ENCODE results near the gene CNTNAP4. TPM values are rescaled to one million over a fixed set of nuclear protein-coding genes. Genes with fewer than 3 reads are reported as not detected.

The CNTNAP4 gene
- total and polyA plus RNA-seq, 2 donors: 0.16 to 10.9 TPM

DNA sequence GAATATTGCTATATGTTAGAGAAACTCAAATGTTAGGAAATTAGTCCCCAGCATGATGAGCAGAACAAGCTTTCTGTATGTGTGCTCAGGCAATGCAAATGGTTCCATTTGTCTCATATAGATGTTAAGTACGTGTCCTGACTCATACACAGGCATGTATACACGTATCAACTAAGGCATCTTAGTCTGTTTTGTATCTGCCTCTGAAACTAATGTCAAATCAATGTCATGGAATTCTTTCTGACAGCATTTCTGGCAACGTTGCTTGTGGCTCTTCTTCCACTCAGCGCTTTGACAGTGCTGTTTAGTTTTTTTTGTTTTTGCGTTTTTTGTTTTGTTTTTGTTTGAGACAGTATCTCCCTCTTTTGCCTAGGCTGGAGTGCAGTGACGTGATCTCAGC, 111.9 kb downstream of the CNTNAP4 start:
- DNase-seq (ENCODE audit: extremely low spot score): no peak
- Histone ChIP-seq H3K4me3 (ENCODE audit: low read depth, low read length) (no peak overlapping the region), H3K36me3 (ENCODE audit: insufficient read depth) (no peaks in the 10 kb centered on the region), H3K4me1 (ENCODE audit: insufficient read depth) (no peaks in the 10 kb centered on the region), H3K27ac (ENCODE audit: low read depth) (no peak overlapping the region)
- 87% methylated on average over 6 of the region's 6 CpGs for WGBS

DNA sequence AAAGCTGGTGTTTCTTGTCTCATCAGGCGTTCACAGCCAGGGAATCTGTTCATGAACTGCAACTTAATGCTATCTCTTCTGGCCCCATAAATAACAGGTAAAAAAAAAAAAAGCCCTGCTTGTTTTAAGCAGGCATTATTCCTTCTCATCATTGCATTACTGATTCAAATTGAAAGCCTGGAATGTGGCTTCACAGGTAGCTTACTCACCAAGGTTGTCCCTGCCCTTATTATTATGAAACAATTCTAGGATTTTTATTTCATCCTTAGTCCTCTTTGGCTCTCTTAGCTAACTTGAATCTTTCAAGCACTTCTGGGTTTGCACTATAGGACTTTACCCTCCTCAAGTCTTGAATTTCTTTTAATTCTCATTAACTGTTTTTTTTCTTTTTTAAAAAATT, 113.3 kb downstream of the CNTNAP4 start:
- Histone ChIP-seq H3K36me3 (ENCODE audit: insufficient read depth) (no peaks in the 10 kb centered on the region), H3K27ac (ENCODE audit: low read depth) (no peak overlapping the region), H3K4me3 (ENCODE audit: low read depth, low read length) (no peak overlapping the region), H3K4me1 (ENCODE audit: insufficient read depth) (no peaks in the 10 kb centered on the region)
- 70% methylated on average over 1 of the region's 1 CpG for WGBS
- no peak for DNase-seq (ENCODE audit: extremely low spot score)

DNA sequence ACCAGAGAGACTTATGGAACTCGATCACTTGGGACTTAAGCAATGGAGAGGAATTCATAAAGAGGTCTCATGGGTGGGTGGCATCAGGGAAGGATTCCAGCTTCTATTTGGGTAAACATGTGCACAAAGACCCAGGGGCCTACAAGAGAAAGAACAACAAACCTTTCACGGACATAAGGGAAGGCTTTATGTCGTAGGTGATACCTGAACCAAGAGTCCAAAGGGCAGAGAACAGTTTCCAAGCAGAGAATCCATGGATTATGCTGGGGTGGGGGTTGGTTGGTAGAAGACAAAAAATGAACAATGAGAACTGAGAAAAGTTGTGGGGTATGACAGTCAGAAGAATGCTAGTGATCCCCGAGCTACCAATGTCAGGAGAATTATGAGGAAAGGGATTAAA, 119.8 kb downstream of the CNTNAP4 start:
- Histone ChIP-seq H3K4me1 (ENCODE audit: insufficient read depth) (no peaks in the 10 kb centered on the region), H3K4me3 (ENCODE audit: low read depth, low read length) (no peak overlapping the region), H3K36me3 (ENCODE audit: insufficient read depth) (no peaks in the 10 kb centered on the region), H3K27ac (ENCODE audit: low read depth) (no peak overlapping the region)
- no peak for DNase-seq (ENCODE audit: extremely low spot score)
- WGBS: 68% methylated on average over 4 of the region's 4 CpGs

DNA sequence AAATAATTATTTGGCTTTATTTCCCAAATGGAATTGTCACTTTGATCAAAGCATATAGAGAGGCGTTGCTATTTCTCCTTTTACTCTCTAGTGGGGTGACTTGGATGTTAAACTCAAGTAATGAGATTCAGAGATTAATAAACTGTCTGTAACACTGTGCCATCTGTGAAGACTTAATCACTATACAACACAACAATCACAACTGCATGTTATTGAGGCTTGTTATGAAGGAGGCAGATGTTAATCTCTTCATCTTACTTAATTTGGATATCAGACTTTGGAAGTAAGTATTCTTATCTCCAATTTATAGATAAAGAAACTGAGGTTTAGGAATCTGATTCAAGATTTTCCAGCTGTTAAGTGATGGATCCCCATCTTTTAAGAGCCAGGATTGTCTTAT, 132.5 kb downstream of the CNTNAP4 start:
- 73% methylated on average over 1 of the region's 1 CpG for WGBS
- Histone ChIP-seq H3K36me3 (ENCODE audit: insufficient read depth) (no peaks in the 10 kb centered on the region), H3K4me3 (ENCODE audit: low read depth, low read length) (no peak overlapping the region), H3K4me1 (ENCODE audit: insufficient read depth) (no peaks in the 10 kb centered on the region), H3K27ac (ENCODE audit: low read depth) (no peak overlapping the region)
- no peak for DNase-seq (ENCODE audit: extremely low spot score)

DNA sequence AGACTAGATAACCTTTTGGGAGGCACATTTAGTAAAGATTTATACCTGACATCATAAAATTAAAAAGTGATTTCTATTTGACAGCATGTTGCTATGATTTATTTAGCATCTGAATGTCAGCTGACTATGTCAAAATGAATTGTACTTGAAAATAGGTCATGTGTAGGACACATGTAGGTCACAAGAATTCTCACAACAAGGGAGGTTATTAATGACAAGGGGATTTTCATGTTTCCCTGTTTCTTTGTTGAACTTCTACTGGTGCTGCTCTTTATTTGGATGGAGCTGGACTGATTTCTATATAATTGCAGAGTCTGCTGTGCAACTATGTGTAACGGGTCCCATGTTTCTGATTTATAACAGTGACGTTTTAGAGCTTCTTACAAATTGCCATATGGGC, 144.4 kb downstream of the CNTNAP4 start:
- Histone ChIP-seq H3K36me3 (ENCODE audit: insufficient read depth) (no peaks in the 10 kb centered on the region), H3K4me3 (ENCODE audit: low read depth, low read length) (no peak overlapping the region), H3K4me1 (ENCODE audit: insufficient read depth) (no peaks in the 10 kb centered on the region), H3K27ac (ENCODE audit: low read depth) (no peak overlapping the region)
- DNase-seq (ENCODE audit: extremely low spot score): no peak
- 61% methylated on average over 2 of the region's 2 CpGs for WGBS

DNA sequence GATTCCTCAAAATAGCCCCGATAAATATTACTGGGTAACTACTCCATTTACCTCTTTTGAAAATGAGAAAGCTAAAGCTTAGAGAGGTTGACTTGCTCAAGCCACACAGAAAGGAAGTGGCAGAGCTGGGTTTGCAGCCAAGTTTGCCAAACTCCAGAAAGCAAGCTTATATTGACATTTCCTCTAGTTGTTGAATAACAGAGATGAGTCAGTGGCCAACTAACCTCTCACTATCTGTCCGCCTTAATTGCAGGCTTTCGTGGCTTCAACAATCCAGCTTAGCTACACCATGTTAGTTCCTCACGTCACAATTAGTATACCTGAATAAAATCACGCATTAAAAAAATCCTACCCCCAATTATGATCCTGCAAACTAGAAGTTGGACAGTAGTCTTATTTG, 151.7 kb downstream of the CNTNAP4 start:
- Histone ChIP-seq H3K36me3 (ENCODE audit: insufficient read depth) (no peaks in the 10 kb centered on the region), H3K27ac (ENCODE audit: low read depth) (no peak overlapping the region), H3K4me3 (ENCODE audit: low read depth, low read length) (no peak overlapping the region), H3K4me1 (ENCODE audit: insufficient read depth) (no peaks in the 10 kb centered on the region)
- no peak for DNase-seq (ENCODE audit: extremely low spot score)
- 87% methylated on average over 5 of the region's 5 CpGs for WGBS

DNA sequence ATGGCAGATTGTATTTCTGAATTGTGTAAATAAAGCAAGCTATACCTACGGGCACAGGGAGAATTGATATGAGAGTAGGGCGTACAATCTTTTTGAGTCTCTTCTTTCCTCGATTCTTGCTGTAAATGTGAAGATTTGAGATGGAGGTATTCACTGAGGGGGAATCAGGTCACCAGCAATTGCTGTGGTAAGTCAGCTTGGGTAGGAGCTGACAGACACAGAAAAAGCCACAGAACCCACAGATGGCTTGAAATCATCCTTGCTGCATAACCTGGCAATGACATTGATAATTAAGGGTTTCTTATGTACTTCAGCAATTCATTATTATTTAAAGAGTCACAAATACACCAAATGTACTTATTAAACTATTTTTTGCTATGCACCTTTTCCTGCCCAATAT, 164.2 kb downstream of the CNTNAP4 start:
- H3K27ac ChIP-seq (ENCODE audit: low read depth): no peak overlapping the region
- H3K4me3 ChIP-seq (ENCODE audit: low read depth, low read length): no peak overlapping the region
- no peak for DNase-seq (ENCODE audit: extremely low spot score)
- H3K36me3 ChIP-seq (ENCODE audit: insufficient read depth): no peaks in the 10 kb centered on the region
- 72% methylated on average over 3 of the region's 3 CpGs for WGBS
- H3K4me1 ChIP-seq (ENCODE audit: insufficient read depth): no peaks in the 10 kb centered on the region

DNA sequence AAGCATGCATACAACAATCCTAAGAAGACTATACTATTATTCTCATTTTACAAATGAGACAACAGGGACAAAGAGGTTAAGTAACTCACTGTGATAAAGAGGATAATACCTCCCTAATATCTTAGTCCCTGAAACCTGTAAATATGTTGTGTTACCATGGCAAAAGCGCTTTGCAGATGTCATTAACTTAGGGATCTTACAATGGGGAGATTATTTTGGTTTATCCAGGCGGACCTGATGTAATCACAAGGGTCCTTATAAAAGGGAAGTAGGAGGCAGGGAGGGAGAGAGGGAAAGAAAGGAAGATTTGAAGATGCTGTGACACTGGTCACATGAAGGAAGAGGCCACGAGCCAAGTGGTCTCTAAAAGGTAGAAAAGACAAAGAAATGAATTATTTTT, 164.7 kb downstream of the CNTNAP4 start:
- Histone ChIP-seq H3K27ac (ENCODE audit: low read depth) (no peak overlapping the region), H3K4me1 (ENCODE audit: insufficient read depth) (no peaks in the 10 kb centered on the region), H3K36me3 (ENCODE audit: insufficient read depth) (no peaks in the 10 kb centered on the region), H3K4me3 (ENCODE audit: low read depth, low read length) (no peak overlapping the region)
- DNase-seq (ENCODE audit: extremely low spot score): no peak
- 46% methylated on average over 3 of the region's 3 CpGs for WGBS

DNA sequence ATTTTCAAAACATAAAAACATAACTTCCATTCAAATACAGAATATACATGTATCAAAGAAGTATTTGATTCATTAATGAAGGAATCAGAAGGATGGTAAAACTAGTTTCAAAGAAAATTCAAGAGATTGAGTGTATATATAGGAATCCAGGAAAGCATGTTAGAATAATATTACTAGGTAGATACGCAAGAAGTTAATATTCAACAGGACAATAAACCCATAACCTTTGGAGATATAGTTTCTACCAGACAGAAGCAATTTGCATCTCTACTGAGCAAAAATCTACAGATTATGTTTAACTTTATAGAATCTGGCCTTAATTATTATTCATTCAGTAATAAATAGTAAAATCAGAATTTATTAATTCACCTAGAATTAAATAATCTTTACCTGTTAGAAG, 166.8 kb downstream of the CNTNAP4 start:
- Histone ChIP-seq H3K27ac (ENCODE audit: low read depth) (no peak overlapping the region), H3K36me3 (ENCODE audit: insufficient read depth) (no peaks in the 10 kb centered on the region), H3K4me1 (ENCODE audit: insufficient read depth) (no peaks in the 10 kb centered on the region), H3K4me3 (ENCODE audit: low read depth, low read length) (no peak overlapping the region)
- 95% methylated on average over 1 of the region's 1 CpG for WGBS
- DNase-seq (ENCODE audit: extremely low spot score): no peak

DNA sequence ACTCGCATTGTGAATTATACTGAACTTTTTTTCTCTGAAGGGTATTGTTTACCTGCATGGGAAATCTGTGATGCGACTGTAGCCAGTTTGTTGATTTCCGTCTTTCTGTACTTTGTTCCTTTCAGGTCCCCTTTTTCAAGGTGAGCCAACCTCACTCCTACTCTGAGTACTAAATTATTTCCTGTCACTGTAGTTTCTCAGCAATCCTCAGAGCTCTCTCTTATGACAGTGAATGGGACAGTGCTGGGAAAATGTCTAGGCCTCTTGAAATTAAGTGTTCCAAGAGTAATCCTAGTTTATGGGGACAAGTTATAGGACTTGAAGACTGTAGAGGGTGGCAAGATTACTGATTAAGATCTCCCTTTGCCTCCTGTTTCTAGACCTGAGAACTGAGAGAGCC, 167.6 kb downstream of the CNTNAP4 start:
- Histone ChIP-seq H3K4me1 (ENCODE audit: insufficient read depth) (no peaks in the 10 kb centered on the region), H3K4me3 (ENCODE audit: low read depth, low read length) (no peak overlapping the region), H3K36me3 (ENCODE audit: insufficient read depth) (no peaks in the 10 kb centered on the region), H3K27ac (ENCODE audit: low read depth) (no peak overlapping the region)
- no peak for DNase-seq (ENCODE audit: extremely low spot score)
- WGBS: 56% methylated on average over 3 of the region's 3 CpGs

DNA sequence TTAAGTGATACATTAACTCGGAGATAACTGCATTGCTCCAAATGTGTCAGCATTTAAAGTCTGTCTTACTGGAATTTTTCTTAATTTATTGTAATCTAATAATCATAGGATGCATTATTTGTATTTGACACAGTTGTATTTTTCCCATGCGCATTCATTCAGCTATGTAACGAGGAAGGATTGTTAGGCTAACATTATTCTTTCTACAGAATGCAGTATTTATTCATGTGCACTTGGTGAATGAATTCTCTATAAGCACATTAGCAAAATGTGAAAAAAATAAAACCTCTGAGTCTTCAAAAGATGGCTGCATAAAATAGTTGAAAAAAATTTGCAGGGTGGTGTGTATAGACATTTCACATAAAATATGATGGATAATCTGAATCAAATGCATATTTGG, 168.6 kb downstream of the CNTNAP4 start:
- Histone ChIP-seq H3K4me3 (ENCODE audit: low read depth, low read length) (no peak overlapping the region), H3K27ac (ENCODE audit: low read depth) (no peak overlapping the region), H3K4me1 (ENCODE audit: insufficient read depth) (no peaks in the 10 kb centered on the region), H3K36me3 (ENCODE audit: insufficient read depth) (no peaks in the 10 kb centered on the region)
- no peak for DNase-seq (ENCODE audit: extremely low spot score)
- 94% methylated on average over 3 of the region's 3 CpGs for WGBS

DNA sequence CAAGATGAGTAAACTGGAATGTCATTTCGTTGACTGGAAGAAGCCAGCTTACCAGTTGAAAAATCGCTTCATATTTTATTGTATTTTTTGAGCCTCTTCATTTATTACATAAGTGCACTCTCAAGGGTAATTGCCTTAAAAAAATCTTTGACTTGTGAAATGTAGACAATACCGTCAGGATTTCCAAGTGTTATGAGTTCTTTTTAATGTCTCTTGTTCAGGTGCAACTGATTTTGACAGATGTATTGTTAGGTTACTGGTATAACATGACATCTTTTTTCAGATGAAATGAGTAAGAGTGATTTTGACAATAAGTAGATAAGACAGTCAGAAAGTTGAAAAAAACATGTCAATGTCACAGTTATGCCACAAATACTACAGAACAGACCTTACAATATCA, 169.1 kb downstream of the CNTNAP4 start:
- no peak overlapping the region for H3K27ac ChIP-seq (ENCODE audit: low read depth)
- H3K4me1 ChIP-seq (ENCODE audit: insufficient read depth): no peaks in the 10 kb centered on the region
- DNase-seq (ENCODE audit: extremely low spot score): no peak
- 55% methylated on average over 3 of the region's 3 CpGs for WGBS
- no peak overlapping the region for H3K4me3 ChIP-seq (ENCODE audit: low read depth, low read length)
- no peaks in the 10 kb centered on the region for H3K36me3 ChIP-seq (ENCODE audit: insufficient read depth)

DNA sequence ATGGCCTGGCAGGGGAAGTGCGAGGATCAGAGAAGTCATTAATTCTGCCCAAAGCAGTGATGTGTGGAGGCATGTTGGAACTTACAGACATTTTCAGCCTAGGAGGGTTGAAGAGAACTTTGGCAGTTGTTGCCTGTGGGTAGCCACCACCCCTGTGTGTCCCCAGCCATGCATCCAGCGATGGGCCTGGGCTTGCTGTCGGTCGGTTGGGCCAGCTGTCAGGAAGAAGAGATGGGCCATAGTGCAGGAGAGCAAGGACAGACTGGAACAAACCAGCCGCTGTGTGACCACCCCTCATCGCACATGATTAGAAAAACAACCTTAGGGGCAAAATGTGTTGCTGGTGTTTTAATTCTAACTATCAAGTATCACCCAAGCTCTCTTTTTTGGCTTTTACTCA, 173.7 kb downstream of the CNTNAP4 start:
- no peak overlapping the region for H3K27ac ChIP-seq (ENCODE audit: low read depth)
- no peak overlapping the region for H3K4me3 ChIP-seq (ENCODE audit: low read depth, low read length)
- H3K4me1 ChIP-seq (ENCODE audit: insufficient read depth): no peaks in the 10 kb centered on the region
- H3K36me3 ChIP-seq (ENCODE audit: insufficient read depth): no peaks in the 10 kb centered on the region
- WGBS: 93% methylated on average over 6 of the region's 6 CpGs
- DNase-seq (ENCODE audit: extremely low spot score): no peak

DNA sequence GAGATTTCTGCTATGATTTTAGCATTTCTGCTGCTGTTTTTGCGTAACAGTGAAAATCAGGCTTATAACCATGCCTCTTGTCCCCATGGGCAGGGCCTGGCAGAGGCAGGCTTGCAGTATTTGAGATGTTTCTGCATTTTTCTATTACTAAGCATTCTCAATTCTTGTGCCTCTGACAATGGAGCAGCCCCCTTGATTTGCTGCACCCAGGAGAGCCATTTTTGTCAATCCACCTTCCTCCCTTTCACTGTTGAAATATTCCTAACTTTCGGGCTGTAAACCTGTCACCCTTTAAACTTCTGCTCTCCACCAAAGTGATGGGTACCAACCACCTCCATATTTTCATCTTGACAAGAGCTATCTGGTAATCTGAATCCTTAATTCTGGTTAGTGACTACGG, 178.1 kb downstream of the CNTNAP4 start:
- 87% methylated on average over 3 of the region's 3 CpGs for WGBS
- no peak overlapping the region for H3K27ac ChIP-seq (ENCODE audit: low read depth)
- no peak for DNase-seq (ENCODE audit: extremely low spot score)
- H3K36me3 ChIP-seq (ENCODE audit: insufficient read depth): no peaks in the 10 kb centered on the region
- H3K4me3 ChIP-seq (ENCODE audit: low read depth, low read length): no peak overlapping the region
- H3K4me1 ChIP-seq (ENCODE audit: insufficient read depth): no peaks in the 10 kb centered on the region

DNA sequence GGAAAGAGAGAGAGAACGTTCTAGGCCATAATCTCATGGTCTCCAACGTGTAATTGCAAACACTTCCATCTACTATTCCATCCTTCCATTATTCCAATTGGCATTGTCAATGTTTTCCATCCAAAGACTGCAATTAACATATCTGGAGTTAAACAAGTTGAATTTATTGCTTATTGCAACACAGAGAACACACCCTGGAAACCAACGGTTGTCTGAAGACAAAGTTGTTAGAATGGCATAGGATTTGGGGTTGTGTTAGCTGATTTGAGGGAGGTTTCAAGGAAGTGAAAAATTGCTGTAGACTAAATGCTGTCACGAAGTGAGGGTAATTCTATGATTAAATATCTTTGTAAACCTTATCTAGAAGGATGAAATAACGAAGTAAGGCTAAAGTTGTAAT, 178.8 kb downstream of the CNTNAP4 start:
- Histone ChIP-seq H3K27ac (ENCODE audit: low read depth) (no peak overlapping the region), H3K4me1 (ENCODE audit: insufficient read depth) (no peaks in the 10 kb centered on the region), H3K4me3 (ENCODE audit: low read depth, low read length) (no peak overlapping the region), H3K36me3 (ENCODE audit: insufficient read depth) (no peaks in the 10 kb centered on the region)
- no peak for DNase-seq (ENCODE audit: extremely low spot score)
- WGBS: 78% methylated on average over 5 of the region's 5 CpGs
